GM12875 (cell line): ENCODE results near the gene RPL39.
"Not testable (repeated sequence)": the region's sequence is repeated elsewhere in the genome, so short reads cannot be mapped to it uniquely, and the experiment has no call there.

Experiments used
- H3K4me3 ChIP-seq: one replicate; pipeline ENCODE4 v1.5.1; 2011; ENCODE audit warnings: low read depth, low read length, control low read depth
- CTCF ChIP-seq: IDR thresholded peaks from 2 replicates; pipeline ENCODE4 v1.5.1; 2011; ENCODE audit warnings: low read depth, mild to moderate bottlenecking, control low read depth, inconsistent platforms, low read length, moderate library complexity, borderline replicate concordance; ENCODE audit not compliant: insufficient read depth

Gene RPL39

DNA sequence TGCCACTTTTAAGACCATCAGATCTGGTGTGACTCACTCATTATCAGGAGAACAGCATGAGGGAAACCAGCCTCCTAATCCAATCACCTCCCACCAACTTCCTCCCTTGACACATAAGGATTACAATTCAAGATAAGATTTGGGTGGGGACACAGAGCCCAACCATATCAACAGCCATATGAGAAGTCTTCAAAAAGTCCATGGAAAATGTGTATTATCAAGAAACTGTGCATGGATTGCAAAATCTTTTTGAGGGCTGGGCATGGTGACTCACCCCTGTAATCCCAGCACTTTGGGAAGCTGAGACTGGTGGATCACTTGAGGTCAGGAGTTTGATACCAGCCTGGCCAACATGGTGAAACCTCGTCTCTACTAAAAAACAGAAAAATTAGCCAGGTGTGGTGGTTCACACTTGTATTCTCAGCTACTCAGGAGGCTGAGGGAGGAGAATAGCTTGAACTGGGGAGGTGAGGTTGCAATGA lies 17.8 kb upstream of the RPL39 start:
- H3K4me3 ChIP-seq: no peak overlapping the region
- no peak for TF ChIP-seq CTCF

- H3K4me3 ChIP-seq: not testable (repeated sequence)
Measured at GRCh38 chrX:119808461-119808860, 17.0 kb upstream of the RPL39 start.

DNA sequence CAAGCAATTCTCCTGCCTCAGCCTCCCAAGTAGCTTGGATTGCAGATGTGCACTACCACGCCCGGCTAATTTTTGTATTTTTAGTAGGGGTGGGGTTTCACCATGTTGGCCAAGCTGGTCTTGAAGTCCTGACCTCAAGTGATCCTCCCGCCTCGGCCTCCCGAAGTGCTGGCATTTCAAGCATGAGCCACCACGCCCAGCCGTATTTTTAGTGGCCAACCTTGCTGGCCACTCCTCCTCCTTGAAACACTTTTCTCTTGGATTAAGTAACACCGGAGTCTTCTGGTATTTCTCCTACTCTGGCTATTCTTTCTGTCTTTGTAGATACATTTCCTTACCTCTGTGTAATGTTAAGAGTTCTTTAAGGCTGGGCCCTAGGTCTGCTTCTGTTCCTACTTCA lies 11.1 kb upstream of the RPL39 start:
- no peak for TF ChIP-seq CTCF
- H3K4me3 ChIP-seq: no peak overlapping the region

DNA sequence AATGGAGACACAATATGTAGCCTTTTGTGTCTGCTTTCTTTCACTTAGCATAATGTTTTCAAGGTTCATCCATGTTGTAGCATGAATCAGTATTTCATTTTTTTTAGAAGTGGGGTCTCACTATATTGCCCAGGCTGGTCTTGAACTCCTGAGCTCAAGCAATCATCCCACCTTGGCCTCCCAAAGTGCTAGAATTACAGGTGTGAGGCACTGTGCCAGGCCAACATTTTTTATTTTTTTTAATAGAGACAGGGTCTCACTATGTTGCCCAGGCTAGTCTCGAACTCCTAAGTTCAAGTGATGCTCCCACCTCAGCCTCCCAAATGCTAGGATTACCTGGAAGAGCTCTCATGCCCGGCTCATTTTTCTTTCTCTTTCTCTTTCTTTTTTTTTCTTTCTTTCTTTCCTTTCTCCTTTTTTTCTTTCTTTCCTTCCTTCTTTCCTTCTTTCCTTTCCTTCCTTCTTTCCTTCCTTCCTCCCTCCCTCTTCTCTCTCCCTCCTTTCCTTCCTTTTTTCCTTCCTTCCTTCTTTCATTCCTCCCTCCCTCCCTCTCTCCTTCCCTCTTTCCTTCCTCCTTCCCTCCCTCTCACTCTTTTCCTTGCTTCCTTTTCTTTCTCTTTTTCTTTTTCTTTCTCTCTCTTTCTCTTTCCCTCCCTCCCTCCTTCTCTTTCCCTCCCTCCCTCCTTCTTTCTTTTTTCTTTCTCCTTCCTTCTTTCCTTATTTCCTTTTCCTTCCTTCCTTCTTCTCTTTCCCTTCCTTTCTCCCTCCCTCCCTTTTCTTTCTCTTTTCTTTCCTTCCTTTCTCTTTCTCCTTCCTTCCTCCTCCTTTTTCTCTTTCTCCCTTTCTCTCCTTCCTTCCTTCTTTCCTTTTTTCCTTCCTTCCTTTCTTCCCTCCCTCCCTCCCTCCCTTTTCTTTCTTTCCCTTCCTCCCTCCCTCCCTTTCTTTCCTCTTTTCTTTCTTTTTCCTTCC lies 10.1 kb upstream of the RPL39 start:
- TF ChIP-seq CTCF: no peak
- H3K4me3 ChIP-seq: no peak overlapping the region

DNA sequence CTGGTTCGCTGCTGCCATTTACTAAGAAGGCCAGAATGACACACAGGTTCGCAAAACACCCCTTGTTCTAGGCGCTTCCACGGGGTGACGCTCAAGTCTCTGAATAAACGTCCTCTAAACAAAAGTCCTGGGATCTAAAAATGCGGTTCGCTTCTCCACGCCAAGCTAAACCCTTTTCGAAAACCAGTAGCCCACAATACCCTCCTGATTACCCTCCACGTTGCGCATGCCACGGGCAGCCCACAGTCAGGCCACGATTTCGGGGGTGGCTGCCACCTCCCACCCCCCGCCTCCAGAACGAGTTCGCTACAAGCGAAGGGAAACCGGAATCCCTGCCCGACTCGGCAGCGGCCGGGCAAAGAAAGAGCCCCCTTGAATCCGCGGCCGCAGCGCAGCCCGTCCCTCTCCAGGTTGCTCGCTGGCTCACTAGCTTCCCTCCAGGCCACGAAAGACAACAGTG lies 423 bp downstream of the RPL39 start:
- TF ChIP-seq CTCF: peak; percentile 10; the same call in 1 of the 2 replicates
- H3K4me3 ChIP-seq: peak overlapping the region; percentile 75

GRCh38 chrX:119784747-119785446 lies 6.5 kb downstream of the RPL39 start:
- H3K4me3 ChIP-seq: no peak overlapping the region
- peak; percentile 87 for TF ChIP-seq CTCF

DNA sequence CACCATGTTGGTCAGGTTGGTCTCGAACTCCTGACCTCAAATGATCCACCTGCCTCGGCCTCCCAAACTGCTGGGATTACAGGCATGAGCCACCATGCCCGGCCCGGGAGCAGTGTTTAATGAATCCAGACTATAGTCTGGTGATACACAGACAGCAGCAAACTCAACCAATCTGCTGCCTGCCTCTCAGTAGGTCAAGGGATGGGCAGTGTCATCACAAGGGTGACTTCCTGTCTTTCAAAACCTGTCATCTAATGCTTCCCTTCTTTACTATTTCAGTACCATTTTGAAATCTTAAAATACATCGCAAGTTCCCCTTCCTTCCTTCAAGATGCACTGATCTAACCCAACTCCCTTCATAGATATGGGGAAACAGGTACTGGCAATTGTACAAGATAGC lies 8.4 kb downstream of the RPL39 start:
- H3K4me3 ChIP-seq: no peak overlapping the region
- no peak for TF ChIP-seq CTCF
